T-helper 9 cell (primary cell): ENCODE results near the gene CLCN4.

Source experiments
- DNase-seq: peaks from one replicate; pipeline ENCODE4 v3.0.0-alpha.2; 2020
- total RNA-seq, 2 donors: gene quantifications; one replicate each; lab custom pipeline; 2026; lab: John Stamatoyannopoulos, UW

CLCN4 gene
- 0.07 to 0.24 reads per million in 2 donors for total RNA-seq

- DNase-seq, result no peak
These were observed at the start of gene CLCN4 for GRCh38 chrX:10156199-10157031. CLCN4 (plus strand) TSS chrX:10156975; CDS start chrX:10185033, 28,058 bp downstream.

DNA sequence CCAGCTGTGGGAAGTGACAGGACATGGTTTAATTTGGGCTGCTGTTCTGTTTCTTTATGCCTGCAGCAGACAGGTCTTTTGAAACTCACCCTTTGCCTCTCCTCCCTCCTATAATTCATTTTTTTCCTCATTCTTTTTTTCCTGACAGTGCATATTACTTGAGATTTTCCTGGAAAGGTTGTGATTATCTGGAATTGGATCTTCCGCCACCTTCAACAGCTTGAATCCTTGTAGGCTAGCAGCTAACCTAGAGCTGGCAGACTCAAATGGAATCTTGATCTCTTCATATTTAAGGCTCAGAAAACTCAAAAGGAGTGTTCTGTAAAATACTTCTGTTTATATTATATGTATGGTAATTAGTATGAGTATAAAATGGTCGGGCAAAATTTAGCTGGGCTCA lies 49.3 kb upstream of the CLCN4 start:
- no peak for DNase-seq

DNA sequence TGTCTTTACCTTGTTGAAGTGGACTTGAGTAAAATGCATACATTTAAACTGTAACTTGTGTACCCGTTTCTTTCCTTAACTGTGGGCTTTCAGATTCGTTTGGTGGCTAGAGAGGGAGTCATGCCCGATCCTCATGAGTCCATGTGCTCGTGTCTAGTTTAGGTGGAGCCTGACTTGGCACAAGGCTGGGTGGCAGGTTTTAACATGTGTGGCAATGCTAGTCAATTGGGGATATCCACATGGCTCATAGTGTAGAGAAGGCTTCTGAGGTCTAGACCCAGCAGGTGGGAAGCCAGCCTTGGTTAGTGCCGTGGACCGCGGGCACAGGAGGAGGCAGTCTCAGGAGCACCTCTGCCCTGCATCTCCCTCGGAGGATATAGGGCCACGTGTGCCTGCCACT lies 48.5 kb upstream of the CLCN4 start:
- no peak for DNase-seq

GRCh38 chrX:10109695-10110094 lies 47.1 kb upstream of the CLCN4 start:
- DNase-seq, result no peak

DNA sequence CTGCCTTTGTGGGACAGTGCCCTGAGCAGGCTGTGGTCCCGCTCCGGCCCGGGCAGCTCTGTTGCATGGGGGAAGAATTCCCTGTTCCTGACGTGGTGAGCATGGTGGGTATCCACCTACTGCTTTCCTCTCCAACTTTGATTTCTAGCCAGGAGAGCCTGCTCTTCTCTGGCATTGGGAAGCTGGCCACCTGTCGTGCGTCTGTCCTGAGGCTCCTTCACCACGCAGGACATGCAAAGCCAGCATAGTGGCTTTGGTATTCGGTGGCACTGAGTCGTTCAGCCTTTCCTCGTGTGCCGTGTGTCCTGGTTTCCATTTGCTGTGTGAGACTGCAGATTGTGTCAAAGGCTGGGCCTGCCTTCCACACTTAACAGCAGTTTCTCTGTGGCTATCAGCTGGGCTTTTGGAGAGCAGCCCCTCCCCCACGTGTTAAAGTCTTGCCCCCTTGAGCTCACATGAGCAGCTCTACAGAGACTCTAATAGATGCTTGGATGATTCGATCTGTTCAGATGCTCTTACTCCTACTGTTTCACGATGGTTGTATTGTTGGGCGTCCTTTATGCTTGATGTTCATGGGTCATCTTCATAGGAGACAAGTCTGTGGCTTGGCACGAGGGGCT lies 46.3 kb upstream of the CLCN4 start:
- DNase-seq, result no peak

DNA sequence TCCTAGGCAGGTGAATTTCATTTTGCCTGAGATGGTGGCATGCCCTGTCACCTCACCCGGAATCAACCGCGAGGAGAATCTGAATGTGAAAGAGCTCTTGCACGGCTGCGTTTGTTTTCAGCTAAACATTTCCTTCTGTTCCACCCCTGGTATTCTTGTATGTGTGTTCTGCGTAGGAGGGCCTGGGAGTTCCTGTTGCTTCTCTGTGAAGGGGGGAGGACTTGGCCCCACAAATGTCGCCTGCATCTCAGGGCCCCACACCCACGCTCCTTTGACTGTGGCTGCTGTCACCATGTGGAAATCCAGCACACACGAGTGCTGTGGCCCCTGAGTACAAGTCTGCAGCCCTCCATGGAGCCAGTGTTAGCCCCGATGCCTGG lies 45.8 kb upstream of the CLCN4 start:
- DNase-seq, result peak; percentile 37

- DNase-seq, result peak; percentile 55
These were observed 45.2 kb upstream of the CLCN4 start for GRCh38 chrX:10111364-10112148.

DNA sequence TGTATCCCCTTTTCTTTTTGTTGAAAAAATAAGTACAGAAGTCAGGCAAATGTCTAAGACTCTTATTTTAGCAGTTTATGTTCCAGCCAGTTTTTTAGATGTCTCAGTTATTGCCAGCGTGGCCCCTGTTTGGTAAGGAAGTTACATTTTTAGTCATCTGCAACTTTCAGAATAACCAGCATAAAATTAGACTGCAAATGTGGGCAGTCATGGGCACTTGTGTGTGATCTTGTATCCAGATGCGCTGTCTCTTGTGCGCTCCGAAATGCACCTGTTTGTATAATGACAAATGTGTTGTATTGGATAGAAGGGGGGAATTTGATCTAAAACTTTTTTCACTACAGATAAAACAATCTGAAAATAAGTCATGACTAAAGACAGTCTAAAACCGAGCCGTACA lies 44.3 kb upstream of the CLCN4 start:
- DNase-seq, result no peak

- DNase-seq, result no peak
These were observed 41.7 kb upstream of the CLCN4 start for GRCh38 chrX:10115082-10115481.

GRCh38 chrX:10117301-10117700 lies 39.5 kb upstream of the CLCN4 start:
- no peak for DNase-seq

DNA sequence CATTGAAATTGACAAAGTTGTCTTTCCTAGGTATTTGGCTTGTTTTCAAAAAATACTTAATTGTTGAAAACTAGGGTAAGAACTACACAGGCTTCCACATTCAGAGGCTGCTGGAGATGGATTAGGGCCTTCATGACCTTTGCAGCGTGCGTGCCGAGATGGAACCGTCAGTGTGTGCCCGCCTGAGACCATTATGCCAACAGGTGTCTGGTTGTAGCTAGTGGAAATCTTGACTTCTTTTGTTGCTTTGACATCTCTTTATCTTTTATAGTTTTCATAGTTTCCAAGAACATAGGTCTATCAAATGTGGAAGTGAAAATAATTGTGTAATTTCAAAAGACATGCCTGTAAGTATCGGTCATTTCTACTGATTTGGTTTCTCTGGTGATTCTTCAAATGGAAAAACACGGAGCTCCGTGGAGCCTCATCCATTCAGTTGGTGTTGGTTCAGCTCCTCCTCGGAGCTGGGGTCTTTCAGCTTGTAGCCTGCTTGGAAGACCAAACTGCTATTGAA lies 38.9 kb upstream of the CLCN4 start:
- DNase-seq, result no peak

GRCh38 chrX:10118530-10118929 lies 38.2 kb upstream of the CLCN4 start:
- no peak for DNase-seq

GRCh38 chrX:10119399-10119990 lies 37.3 kb upstream of the CLCN4 start:
- DNase-seq, result peak; percentile 76

DNA sequence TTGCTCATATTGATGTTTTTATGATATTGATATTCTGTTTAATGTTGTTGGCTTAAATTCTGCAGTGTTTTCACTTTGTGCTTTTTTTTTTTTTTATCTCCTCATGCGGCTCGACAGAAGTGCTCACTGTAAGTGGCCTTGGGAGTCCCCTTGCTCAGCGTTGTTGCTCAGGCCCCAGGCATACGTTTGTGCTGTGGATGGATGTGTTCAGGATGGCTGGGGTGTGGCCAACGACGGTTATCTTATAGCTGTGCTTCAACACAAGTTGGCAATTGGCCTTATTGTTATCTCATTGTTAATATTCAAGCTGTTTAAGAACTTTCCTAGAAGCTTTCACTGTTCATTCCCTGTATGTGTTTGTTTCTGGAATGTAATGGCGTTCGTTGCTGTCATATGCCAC lies 36.4 kb upstream of the CLCN4 start:
- DNase-seq, result no peak

- DNase-seq, result no peak
These were observed 35.9 kb upstream of the CLCN4 start for GRCh38 chrX:10120828-10121227.

DNA sequence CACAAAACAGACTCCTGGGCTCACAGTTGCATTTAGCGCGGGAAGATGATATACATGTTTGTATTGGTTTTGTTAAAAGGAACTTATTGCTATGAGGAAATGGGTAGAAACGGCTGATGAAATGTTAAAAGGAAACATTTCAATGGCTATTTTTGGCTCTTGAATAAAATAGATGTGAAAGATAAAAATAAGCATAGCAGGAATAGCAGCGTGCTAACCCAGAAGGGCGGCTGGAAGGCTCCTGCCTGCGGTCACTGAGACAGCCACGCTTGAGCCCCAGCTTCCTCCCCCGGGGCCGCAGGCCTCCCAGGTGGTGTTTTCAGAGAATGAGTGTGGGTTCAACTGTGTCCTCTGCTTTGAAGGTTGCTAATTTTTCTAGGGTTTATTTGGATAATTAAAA lies 35.0 kb upstream of the CLCN4 start:
- no peak for DNase-seq

DNA sequence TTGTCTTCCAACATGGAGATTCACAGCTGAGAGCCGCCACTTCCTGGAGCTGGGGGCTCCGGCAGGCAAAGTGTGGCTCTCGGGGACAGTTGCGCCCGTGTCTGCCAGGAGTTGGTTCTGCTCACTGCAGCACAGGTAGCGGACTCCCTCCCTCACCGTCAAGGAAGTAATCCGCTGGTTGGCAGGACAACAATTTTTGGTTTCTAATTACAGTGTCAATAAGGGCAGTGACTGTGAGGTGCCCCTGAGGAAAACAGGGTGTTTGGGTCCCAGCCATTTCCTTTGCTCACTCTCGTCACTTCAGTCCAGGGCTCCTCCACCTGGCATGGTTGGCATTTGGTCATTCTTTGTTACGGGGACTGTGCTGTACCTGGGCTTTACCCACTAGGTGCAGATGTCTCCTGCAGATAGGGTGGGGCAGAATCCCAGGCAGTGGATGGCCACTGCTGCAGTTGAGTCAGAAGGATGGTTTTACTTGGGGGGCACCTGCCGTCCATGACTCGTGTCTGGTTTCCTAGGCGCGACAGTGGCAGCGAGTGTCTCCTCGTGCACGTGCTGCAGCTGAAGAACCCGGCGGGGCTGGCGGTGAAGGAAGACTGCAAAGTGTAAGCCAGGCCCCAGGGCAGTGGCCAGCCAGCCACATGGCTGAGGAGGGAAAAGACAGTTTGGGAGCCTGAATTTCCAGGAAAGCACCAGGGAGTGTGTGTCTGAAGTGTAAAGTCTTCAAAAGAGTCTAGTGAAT lies 32.1 kb upstream of the CLCN4 start:
- no peak for DNase-seq

GRCh38 chrX:10125248-10125615 lies 31.5 kb upstream of the CLCN4 start:
- DNase-seq, result no peak

- DNase-seq, result no peak
These were observed 30.7 kb upstream of the CLCN4 start for GRCh38 chrX:10126044-10126443.

- DNase-seq, result no peak
These were observed 29.9 kb upstream of the CLCN4 start for GRCh38 chrX:10126834-10127233.

GRCh38 chrX:10128386-10128785 lies 28.4 kb upstream of the CLCN4 start:
- DNase-seq, result no peak

GRCh38 chrX:10129229-10129628 lies 27.5 kb upstream of the CLCN4 start:
- no peak for DNase-seq
